ENCODE data around the gene ANO1.

DNA sequence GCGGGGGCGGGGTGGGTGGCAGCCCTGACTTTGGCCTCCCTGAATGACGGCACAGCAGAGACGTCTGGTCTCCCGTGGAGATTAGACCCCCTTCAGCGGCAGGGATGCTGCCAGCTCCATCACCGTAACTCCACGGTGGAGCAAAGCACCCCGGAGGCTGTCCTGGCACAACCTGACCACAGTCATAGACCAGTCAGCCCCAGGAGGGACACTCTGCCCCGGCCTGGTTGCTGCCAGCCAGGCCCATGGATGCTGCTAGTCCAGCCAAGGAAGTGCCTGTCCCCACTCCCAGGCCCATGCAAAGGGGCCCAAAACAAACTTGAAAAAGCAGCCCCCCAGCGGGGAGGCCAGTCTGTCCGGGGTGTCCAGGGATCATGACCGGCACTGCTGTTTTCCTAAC lies 11.5 kb upstream of the ANO1 start:
- TF ChIP-seq POLR2AphosphoS5 (IDR thresholded peaks at IDR 0.05; ENCODE audit: borderline replicate concordance, low read depth, low read length) = no peak
- no peak for TF ChIP-seq EZH2 (IDR thresholded peaks at IDR 0.05)

All from SK-N-MC (cell line).